Left lung (tissue), 10 donors: Measurements from ENCODE around the gene DGKI. TPM values are rescaled to one million over a fixed set of nuclear protein-coding genes. Genes with fewer than 3 reads are reported as not detected.

Experiments
- ATAC-seq: fragments of 200-7000 bp; cut with Tn5 transposase; one replicate; pipeline ENCODE4 v1.9.1; 2020; ENCODE audit warnings: moderate library complexity
- DNase-seq, 4 donors: peaks; one replicate each; pipeline ENCODE4 v3.0.0-alpha.2; 2013 to 2020
- H3K27ac ChIP-seq, 2 donors: fragments of 200-600 bp; sonication (generic) in 1 of 2; one replicate each; pipeline versions ENCODE4 v1.5.0 to v1.8.0; 2020 to 2021
- H3K27me3 ChIP-seq, 2 donors: fragments of 200-600 bp; sonication (generic) in 1 of 2; one replicate each; pipeline versions ENCODE4 v1.5.0 to v1.8.0; 2020 to 2021
- H3K36me3 ChIP-seq, 2 donors: fragments of 200-600 bp; sonication (generic) in 1 of 2; one replicate each; pipeline versions ENCODE4 v1.5.0 to v1.8.0; 2020 to 2021
- H3K4me1 ChIP-seq, 2 donors: fragments of 200-600 bp; one replicate each; pipeline ENCODE4 v1.8.0; 2021
- H3K4me3 ChIP-seq, 2 donors: fragments of 200-600 bp; sonication (generic) in 1 of 2; one replicate each; pipeline versions ENCODE4 v1.5.0 to v1.8.0; 2020 to 2021; ENCODE audit warnings: mild to moderate bottlenecking in 1 of 2
- H3K9me3 ChIP-seq, 2 donors: fragments of 200-600 bp; sonication (generic) in 1 of 2; one replicate each; pipeline versions ENCODE4 v1.5.0 to v1.8.0; 2020 to 2021
- CTCF ChIP-seq, 2 donors: fragments of 200-600 bp; sonication (generic) in 1 of 2; IDR thresholded peaks; one replicate each; pipeline versions ENCODE4 v1.5.0 to v1.8.0; 2021; ENCODE audit warnings: antibody characterized with exemption in 2 of 2
- intact Hi-C, 2 donors: fragments of 100-400 bp; cut with DNase I; formaldehyde crosslinking; loops; one replicate each; pipeline versions ENCODE4 v1.11.2 to v1.14.2; 2022
- polyA plus RNA-seq, 6 donors: library from polyadenylated mRNA; unstranded; fragments of 120-200 nt; gene quantifications; one replicate each; pipeline ENCODE4 v1.2.1, GENCODE V29; 2013; ENCODE audit not compliant: insufficient read length in 6 of 6
- total RNA-seq, 2 donors: library from RNA; stranded (reverse); fragmentation: NEBNext Ultra II Directional; extraction: Animal tissue kit (Norgen Biotek cat#: 25700); gene quantifications; one replicate each; pipeline ENCODE4 v1.2.1, GENCODE V29; 2021
- donor health status: DM: no; HTN: yes; CAD: no.
- donor health status: DM: no; HTN: no; CAD: no.

Gene DGKI
- total and polyA plus RNA-seq, 8 donors = 0.34 to 1.4 (median 0.50) TPM

- DNase-seq (no peak), ATAC-seq (no peak)
- intact Hi-C loops = no loop called here
- H3K9me3 ChIP-seq = no peaks in the 10 kb centered on the region
- no peak overlapping the region for H3K4me3 ChIP-seq
- H3K27me3 ChIP-seq = no peaks in the 10 kb centered on the region
- H3K4me1 ChIP-seq = no peaks in the 10 kb centered on the region
- no peaks in the 10 kb centered on the region for H3K36me3 ChIP-seq
- no peak for TF ChIP-seq CTCF (IDR thresholded peaks at IDR 0.05)
- H3K27ac ChIP-seq = no peak overlapping the region
Measured at GRCh38 chr7:137403353-137403695, 443.4 kb downstream of the DGKI start.

- H3K9me3 ChIP-seq = no peaks in the 10 kb centered on the region
- H3K36me3 ChIP-seq = no peaks in the 10 kb centered on the region
- ATAC-seq (no peak), DNase-seq (no peak)
- intact Hi-C loops = no loop called here
- H3K4me1 ChIP-seq = no peaks in the 10 kb centered on the region
- TF ChIP-seq CTCF (IDR thresholded peaks at IDR 0.05) = no peak
- H3K27ac ChIP-seq = no peak overlapping the region
- H3K4me3 ChIP-seq = no peak overlapping the region
- H3K27me3 ChIP-seq = no peaks in the 10 kb centered on the region
Measured at GRCh38 chr7:137402536-137403352, 444.0 kb downstream of the DGKI start.

- ATAC-seq (peak; percentile 93), DNase-seq (peak in 1 of 4 donors; percentile 36)
- Histone ChIP-seq H3K9me3 (no peaks in the 10 kb centered on the region), H3K27ac (no peak overlapping the region), H3K36me3 (no peaks in the 10 kb centered on the region), H3K4me1 (no peaks in the 10 kb centered on the region), H3K4me3 (no peak overlapping the region), H3K27me3 (no peaks in the 10 kb centered on the region)
- no peak for TF ChIP-seq CTCF (IDR thresholded peaks at IDR 0.05)
- intact Hi-C loops = no loop called here
Measured at GRCh38 chr7:137399827-137400823, 446.6 kb downstream of the DGKI start.

GRCh38 chr7:137396051-137396450 is 450.7 kb downstream of the DGKI start:
- Histone ChIP-seq H3K4me3 (no peak overlapping the region), H3K27ac (no peak overlapping the region), H3K9me3 (no peaks in the 10 kb centered on the region), H3K4me1 (no peaks in the 10 kb centered on the region), H3K27me3 (no peaks in the 10 kb centered on the region), H3K36me3 (no peaks in the 10 kb centered on the region)
- DNase-seq (no peak), ATAC-seq (no peak)
- TF ChIP-seq CTCF (IDR thresholded peaks at IDR 0.05) = no peak
- intact Hi-C loops = no loop called here

GRCh38 chr7:137395420-137395819 is 451.4 kb downstream of the DGKI start:
- no peaks in the 10 kb centered on the region for H3K9me3 ChIP-seq
- ATAC-seq = no peak
- intact Hi-C loops = no loop called here
- no peak for TF ChIP-seq CTCF (IDR thresholded peaks at IDR 0.05)
- no peaks in the 10 kb centered on the region for H3K36me3 ChIP-seq
- H3K4me3 ChIP-seq = no peak overlapping the region
- no peaks in the 10 kb centered on the region for H3K27me3 ChIP-seq
- no peak overlapping the region for H3K27ac ChIP-seq
- H3K4me1 ChIP-seq = no peaks in the 10 kb centered on the region
- peak in 2 of 4 donors; percentile 2 to 57 for DNase-seq
